IMR-90 (cell line): ENCODE measurements around the gene AMZ1. TPM values are rescaled to one million over a fixed set of nuclear protein-coding genes. Genes with fewer than 3 reads are reported as not detected.

Experiments
- ATAC-seq: fragments of 200-7000 bp; cut with Tn5 transposase; 2 replicates; pipeline ENCODE4 v1.9.1; 2020; ENCODE audit warnings: low read depth, mild to moderate bottlenecking, moderate library complexity
- BruUV-seq: library from RNA; stranded (reverse); fragments of 400-500 nt; replicated peaks from 2 replicates; lab custom pipeline; 2021; lab: Mats Ljungman, UMichigan
- CTCF ChIA-PET: fragments of 300-600 bp; formaldehyde crosslinking; extraction: SDS; loops from one replicate; lab custom pipeline; 2021; ENCODE audit warnings: antibody characterized with exemption; lab: Yijun Ruan, JAX
- POLR2A ChIA-PET: fragments of 300-600 bp; sonication (Branson Sonifier 250); formaldehyde crosslinking; loops from one replicate; lab custom pipeline; 2022; ENCODE audit warnings: antibody characterized with exemption; ENCODE audit not compliant: unreplicated experiment; lab: Charles Lee
- DNase-seq: peaks from one replicate; pipeline ENCODE4 v3.0.0; 2013
- H2AFZ ChIP-seq: replicated peaks from 2 replicates; pipeline ENCODE3; 2013; ENCODE audit warnings: low read length, mild to moderate bottlenecking; ENCODE audit not compliant: poor library complexity
- H2AK5ac ChIP-seq: 2 replicates; pipeline ENCODE4 v1.6.1; 2013; ENCODE audit warnings: low read depth, low read length, inconsistent platforms
- H2AK9ac ChIP-seq: replicated peaks from 2 replicates; pipeline ENCODE3; 2013; ENCODE audit warnings: mild to moderate bottlenecking, low read depth, low read length, moderate library complexity; ENCODE audit not compliant: poor library complexity
- H2BK120ac ChIP-seq: 2 replicates; pipeline ENCODE4 v1.6.1; 2013; ENCODE audit warnings: low read depth, low read length, inconsistent platforms
- H2BK15ac ChIP-seq: 3 replicates; pipeline ENCODE4 v1.6.1; 2013; ENCODE audit warnings: low read depth, low read length, inconsistent platforms
- H2BK20ac ChIP-seq: 2 replicates; pipeline ENCODE4 v1.6.1; 2013; ENCODE audit warnings: low read depth, mild to moderate bottlenecking, inconsistent platforms, low read length, moderate library complexity
- H2BK5ac ChIP-seq: 2 replicates; pipeline ENCODE4 v1.6.1; 2013; ENCODE audit warnings: mild to moderate bottlenecking, low read depth, low read length, inconsistent platforms; ENCODE audit not compliant: poor library complexity, severe bottlenecking
- H3K14ac ChIP-seq: replicated peaks from 2 replicates; pipeline ENCODE4 v1.6.1; 2013; ENCODE audit warnings: low read depth, low read length, inconsistent platforms
- H3K18ac ChIP-seq: 2 replicates; pipeline ENCODE4 v1.6.1; 2013; ENCODE audit warnings: low read depth, low read length, control low read depth
- H3K23ac ChIP-seq: 2 replicates; pipeline ENCODE4 v1.6.1; 2013; ENCODE audit warnings: low read depth, low read length, inconsistent platforms
- H3K27ac ChIP-seq: 2 replicates; pipeline ENCODE4 v1.5.1; 2013; ENCODE audit warnings: mild to moderate bottlenecking, control low read depth, low read length; ENCODE audit not compliant: insufficient read depth
- H3K27me3 ChIP-seq: 2 replicates; pipeline ENCODE4 v1.6.1; 2013; ENCODE audit warnings: low read length; ENCODE audit not compliant: control insufficient read depth, insufficient read depth
- H3K36me3 ChIP-seq: 2 replicates; pipeline ENCODE4 v1.6.1; 2013; ENCODE audit warnings: low read length, mixed read lengths; ENCODE audit not compliant: control insufficient read depth, insufficient read depth
- H3K4ac ChIP-seq: 2 replicates; pipeline ENCODE4 v1.6.1; 2013; ENCODE audit warnings: low read depth, low read length, inconsistent platforms
- H3K4me1 ChIP-seq: 2 replicates; pipeline ENCODE4 v1.6.1; 2013; ENCODE audit warnings: low read length, mixed read lengths; ENCODE audit not compliant: control insufficient read depth, insufficient read depth
- H3K4me2 ChIP-seq: 2 replicates; pipeline ENCODE4 v1.6.1; 2013; ENCODE audit warnings: low read depth, mild to moderate bottlenecking, control low read depth, low read length, moderate library complexity
- H3K4me3 ChIP-seq: 2 replicates; pipeline ENCODE4 v1.5.1; 2013; ENCODE audit warnings: low read depth, mild to moderate bottlenecking, control low read depth, low read length, moderate library complexity; ENCODE audit not compliant: insufficient read depth
- H3K56ac ChIP-seq: 2 replicates; pipeline ENCODE4 v1.6.1; 2013; ENCODE audit warnings: low read length, inconsistent platforms; ENCODE audit not compliant: insufficient read depth; ENCODE audit errors: extremely low read depth
- H3K79me1 ChIP-seq, 2 experiments: 2 replicates each; pipeline ENCODE4 v1.6.1; 2013; ENCODE audit warnings: low read length in 2 of 2, inconsistent platforms in 1 of 2, low read depth in 1 of 2
- H3K9ac ChIP-seq: 2 replicates; pipeline ENCODE4 v1.6.1; 2013; ENCODE audit warnings: low read depth, low read length, control low read depth
- H3K9me1 ChIP-seq: 2 replicates; pipeline ENCODE4 v1.6.1; 2013; ENCODE audit warnings: low read length, inconsistent platforms; ENCODE audit not compliant: insufficient read depth
- H3K9me3 ChIP-seq: 2 replicates; pipeline ENCODE4 v1.6.1; 2013; ENCODE audit warnings: low read length; ENCODE audit not compliant: control insufficient read depth, insufficient read depth
- H4K20me1 ChIP-seq: 2 replicates; pipeline ENCODE4 v1.6.1; 2013; ENCODE audit warnings: low read length, inconsistent platforms; ENCODE audit not compliant: insufficient read depth
- H4K5ac ChIP-seq: 2 replicates; pipeline ENCODE4 v1.6.1; 2013; ENCODE audit warnings: mild to moderate bottlenecking, low read depth, low read length, control low read depth
- H4K8ac ChIP-seq, 2 experiments: 2 replicates each; pipeline ENCODE4 v1.6.1; 2013; ENCODE audit warnings: low read depth in 2 of 2, low read length in 2 of 2, control low read depth in 1 of 2, inconsistent platforms in 1 of 2
- H4K91ac ChIP-seq: 2 replicates; pipeline ENCODE4 v1.6.1; 2013; ENCODE audit warnings: low read depth, low read length, inconsistent platforms; ENCODE audit not compliant: insufficient read depth
- CEBPB ChIP-seq: IDR thresholded peaks from 2 replicates; pipeline ENCODE4 v1.6.1; 2012; ENCODE audit warnings: low read depth, low read length, improper control_type of control experiment
- CHD1 ChIP-seq: IDR thresholded peaks from 2 replicates; pipeline ENCODE4 v1.6.1; 2012; ENCODE audit warnings: low read depth, low read length, improper control_type of control experiment
- ELK1 ChIP-seq: fragments of 150-350 bp; IDR thresholded peaks from 2 replicates; pipeline ENCODE4 v1.6.1; 2016; ENCODE audit warnings: low read depth, mild to moderate bottlenecking, low read length, moderate library complexity, borderline replicate concordance
- MAFK ChIP-seq: IDR thresholded peaks from 2 replicates; pipeline ENCODE4 v1.6.1; 2012; ENCODE audit warnings: low read depth, low read length, improper control_type of control experiment
- MAZ ChIP-seq: IDR thresholded peaks from 2 replicates; pipeline ENCODE4 v1.6.1; 2012; ENCODE audit warnings: low read depth, mild to moderate bottlenecking, low read length, improper control_type of control experiment, moderate library complexity, borderline replicate concordance
- NFE2L2 ChIP-seq: fragments of 150-350 bp; IDR thresholded peaks from 2 replicates; pipeline ENCODE4 v1.6.1; 2016; ENCODE audit warnings: low read depth, mild to moderate bottlenecking, low read length
- POLR2A ChIP-seq: IDR thresholded peaks from 2 replicates; pipeline ENCODE4 v1.6.1; 2012; ENCODE audit warnings: mild to moderate bottlenecking, low read depth, low read length
- RAD21 ChIP-seq: IDR thresholded peaks from 2 replicates; pipeline ENCODE4 v1.6.1; 2012; ENCODE audit warnings: low read length, improper control_type of control experiment
- RCOR1 ChIP-seq: IDR thresholded peaks from 2 replicates; pipeline ENCODE4 v1.6.1; 2012; ENCODE audit warnings: mild to moderate bottlenecking, low read length, improper control_type of control experiment; ENCODE audit not compliant: insufficient replicate concordance
- USF2 ChIP-seq: fragments of 150-350 bp; IDR thresholded peaks from 2 replicates; pipeline ENCODE4 v1.6.1; 2017; ENCODE audit warnings: mild to moderate bottlenecking, antibody characterized with exemption, low read length, low read depth
- WGBS, 2 experiments: methylation state at CpG; one replicate each; pipeline versions ENCODE4 v1.1.5 to v1.1.7; 2013; ENCODE audit warnings: missing lambda C conversion rate in 2 of 2; ENCODE audit not compliant: insufficient read length in 1 of 2; ENCODE audit errors: extremely low coverage in 2 of 2; 5-methylcytosine and 5-hydroxymethylcytosine counted together
- dilution Hi-C: fragments of 300-500 bp; cut with HindIII; formaldehyde crosslinking; loops from one replicate; pipeline ENCODE4 v1.14.3; 2018; ENCODE audit warnings: low sequenced_read_pairs; ENCODE audit not compliant: unreplicated experiment
- in situ Hi-C: fragments of 300-500 bp; cut with MboI; formaldehyde crosslinking; loops from 3 replicates; pipeline ENCODE4 v1.14.3; 2019; ENCODE audit warnings: low sequenced_read_pairs, inconsistent platforms, mixed read lengths
- intact Hi-C: fragments of 100-400 bp; cut with micrococcal nuclease; formaldehyde crosslinking; loops from 2 replicates; pipeline ENCODE4 v1.10.0; 2022
- polyA plus RNA-seq, 3 experiments: library from polyadenylated mRNA; depleted of rRNA; stranded (reverse); fragments of >200 nt; gene quantifications; 2 replicates each; pipeline ENCODE4 v1.2.3, GENCODE V29; 2012; ENCODE audit warnings: low replicate concordance in 1 of 3
- total RNA-seq: library from RNA; depleted of rRNA; stranded (reverse); fragments of >200 nt; gene quantifications from 2 replicates; pipeline ENCODE4 v1.2.3, GENCODE V29; 2012

Gene AMZ1
- total and polyA plus RNA-seq, 2 of the 4 experiments (the other 2 are of a cell fraction) = 0.54 to 1.6 TPM

GRCh38 chr7:2718296-2718965, 30.4 kb downstream of the AMZ1 start:
- Histone ChIP-seq H3K4me1 (peaks cover 11% of the 10 kb centered on the region; the same call in 1 of the 2 replicates), H3K4me3 (no peak overlapping the region), H3K9ac (no peak overlapping the region), H2AK9ac (peak overlapping the region; percentile 51), H3K4me2 (no peak overlapping the region), H3K36me3 (peaks cover 29% of the 10 kb centered on the region), H4K91ac (no peak overlapping the region), H2BK20ac (no peak overlapping the region), H3K56ac (no peak overlapping the region), H3K27ac (no peak overlapping the region), H3K14ac (no peak overlapping the region), H2BK5ac (no peak overlapping the region), H4K5ac (no peak overlapping the region), H4K20me1 (no peaks in the 10 kb centered on the region), H3K9me1 (peaks cover 18% of the 10 kb centered on the region), H3K79me1 (peaks cover 5 to 29% of the 10 kb centered on the region in 2 experiments), H4K8ac (no peak overlapping the region), H2BK15ac (no peak overlapping the region), H3K18ac (no peak overlapping the region), H3K23ac (no peak overlapping the region), H3K27me3 (no peaks in the 10 kb centered on the region), H3K4ac (no peak overlapping the region), H2AFZ (no peak overlapping the region), H2BK120ac (no peak overlapping the region), H3K9me3 (no peaks in the 10 kb centered on the region), H2AK5ac (no peak overlapping the region)
- no peak for DNase-seq
- BruUV-seq = no TSS peak
- intact Hi-C loops (no loop called here), in situ Hi-C loops (no loop called here), dilution Hi-C loops (no loop called here)
- CTCF ChIA-PET = interaction anchor here (0.6 to 1.1 kb wide), 3 partner anchors 9 to 103 kb away, joined by 3 to 5 read pairs (median 5); no protein-coding TSS in a partner anchor
- TF ChIP-seq ELK1 = no peak
- no peak for TF ChIP-seq POLR2A
- no peak for TF ChIP-seq CHD1
- no peak for TF ChIP-seq CEBPB
- TF ChIP-seq RCOR1 = no peak
- TF ChIP-seq RAD21 = no peak
- TF ChIP-seq MAZ = no peak
- no peak for TF ChIP-seq USF2
- no peak for TF ChIP-seq MAFK
- TF ChIP-seq NFE2L2 = no peak
- ATAC-seq = no peak
- 89% methylated on average over 22 of the region's 34 CpGs; no CpG with 5 or more reads in 1 of the 2 experiments for WGBS, 2 experiments
- POLR2A ChIA-PET = no interaction called here
